AG09309 (cell line): ENCODE measurements around the gene SYT8.
"Not testable (repeated sequence)": the region's sequence is repeated elsewhere in the genome, so short reads cannot be mapped to it uniquely, and the experiment has no call there.

Experiments
- DNase-seq: peaks from one replicate; pipeline ENCODE4 v3.0.0-alpha.2; 2010; ENCODE audit warnings: low read depth
- H3K4me3 ChIP-seq: 2 replicates; pipeline ENCODE4 v1.5.1; 2011; ENCODE audit warnings: mild to moderate bottlenecking, low read depth, low read length, moderate library complexity; ENCODE audit not compliant: control insufficient read depth
- CTCF ChIP-seq: IDR thresholded peaks from 2 replicates; pipeline ENCODE4 v1.5.1; 2011; ENCODE audit warnings: mild to moderate bottlenecking, low read depth, low read length, inconsistent platforms; ENCODE audit not compliant: insufficient read depth, control insufficient read depth; ENCODE audit errors: missing control alignments

Gene SYT8

GRCh38 chr11:1796413-1797011, 38.3 kb upstream of the SYT8 start:
- H3K4me3 ChIP-seq = no peak overlapping the region
- DNase-seq = no peak
- TF ChIP-seq CTCF = no peak

GRCh38 chr11:1797391-1798125, 37.2 kb upstream of the SYT8 start:
- no peak overlapping the region for H3K4me3 ChIP-seq
- no peak for TF ChIP-seq CTCF
- no peak for DNase-seq

GRCh38 chr11:1803246-1803645, 31.5 kb upstream of the SYT8 start:
- no peak for DNase-seq
- no peak overlapping the region for H3K4me3 ChIP-seq
- TF ChIP-seq CTCF = no peak

DNA sequence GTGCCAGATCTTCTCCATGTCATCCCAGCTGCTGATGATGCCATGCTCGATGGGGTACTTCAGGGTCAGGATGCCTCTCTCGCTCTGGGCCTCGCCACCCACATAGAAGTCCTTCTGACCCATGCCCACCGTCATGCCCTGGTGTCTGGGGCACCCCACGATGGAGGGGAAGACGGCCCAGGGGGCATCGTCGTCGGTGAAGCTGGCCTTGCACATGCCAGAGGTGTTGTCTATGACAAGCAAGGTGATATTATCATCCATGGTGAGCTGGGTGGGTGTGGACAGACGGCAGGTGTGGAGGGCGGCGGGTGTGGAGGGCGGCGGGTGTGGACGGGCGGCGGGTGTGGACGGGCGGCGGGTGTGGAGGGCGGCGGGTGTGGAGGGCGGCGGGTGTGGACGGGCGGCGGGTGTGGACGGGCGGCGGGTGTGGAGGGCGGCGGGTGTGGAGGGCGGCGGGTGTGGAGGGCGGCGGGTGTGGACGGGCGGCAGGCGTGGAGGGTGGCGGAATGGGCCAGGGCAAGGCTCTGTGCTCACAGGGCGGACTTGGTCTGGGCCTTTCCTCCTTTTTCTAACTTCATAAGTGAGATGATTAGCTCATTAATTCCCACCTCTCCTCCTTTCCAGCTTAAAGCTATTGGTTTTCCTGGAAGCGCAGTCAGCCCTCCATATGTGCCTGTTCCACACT, 30.8 kb upstream of the SYT8 start:
- not testable (repeated sequence) for H3K4me3 ChIP-seq, DNase-seq

- no peak for TF ChIP-seq CTCF
- DNase-seq = no peak
- no peak overlapping the region for H3K4me3 ChIP-seq
Observed at GRCh38 chr11:1805525-1805924, 29.3 kb upstream of the SYT8 start.

- no peak for DNase-seq
- TF ChIP-seq CTCF = no peak
- no peak overlapping the region for H3K4me3 ChIP-seq
Observed at GRCh38 chr11:1807264-1807995, 27.4 kb upstream of the SYT8 start.

- no peak for DNase-seq
- H3K4me3 ChIP-seq = no peak overlapping the region
- no peak for TF ChIP-seq CTCF
Observed at GRCh38 chr11:1810761-1811160, 24.0 kb upstream of the SYT8 start.
